Iris pigment epithelial cell (primary cell): ENCODE data around the gene LCN1.
"Not testable (repeated sequence)": the region's sequence is repeated elsewhere in the genome, so short reads cannot be mapped to it uniquely, and the experiment has no call there.

Experiments
- DNase-seq: peaks from one replicate; pipeline ENCODE4 v3.0.0-alpha.2; 2011; ENCODE audit warnings: low read depth

The LCN1 gene

DNA sequence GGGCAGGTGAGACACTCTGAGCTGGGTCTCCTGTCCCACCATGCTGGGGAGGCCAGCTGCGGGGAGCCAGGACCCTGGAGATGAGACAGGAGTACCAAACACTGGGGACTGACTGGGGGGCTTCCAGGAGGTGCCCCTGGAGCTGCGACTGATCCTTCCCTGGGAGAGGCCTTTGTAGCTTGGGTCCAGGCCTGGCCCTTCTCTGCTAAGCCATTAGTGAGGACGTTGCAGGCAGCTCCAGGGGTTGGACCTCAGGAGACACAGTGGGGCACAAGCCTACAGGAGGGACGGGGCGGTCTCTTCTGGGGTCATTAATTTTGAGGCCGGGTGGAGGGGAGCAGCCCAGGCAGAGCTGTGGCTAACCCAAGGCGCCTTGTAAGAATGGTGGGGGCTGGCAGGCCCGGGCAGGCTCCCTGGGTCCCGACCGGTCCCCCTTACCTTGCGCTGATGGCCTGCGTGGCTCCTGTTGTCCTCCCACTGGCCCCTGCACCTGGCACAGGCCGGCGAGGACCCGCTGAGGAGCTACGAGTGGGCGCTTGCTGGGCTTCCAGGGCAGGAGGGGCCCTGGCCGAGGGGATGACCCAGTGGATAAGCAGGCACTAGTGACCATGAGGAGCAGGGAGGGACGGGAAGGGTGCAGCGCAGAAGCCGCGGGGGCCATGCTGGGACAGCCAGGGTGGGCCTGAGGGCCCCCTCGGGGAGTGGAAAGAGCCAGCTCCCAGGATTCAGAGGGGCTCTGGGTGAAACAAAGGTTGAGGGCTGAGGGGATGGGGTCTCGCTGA lies 15.6 kb upstream of the LCN1 start:
- no peak for DNase-seq

- DNase-seq: no peak
Measured at GRCh38 chr9:135506327-135507103, 14.7 kb upstream of the LCN1 start.

DNA sequence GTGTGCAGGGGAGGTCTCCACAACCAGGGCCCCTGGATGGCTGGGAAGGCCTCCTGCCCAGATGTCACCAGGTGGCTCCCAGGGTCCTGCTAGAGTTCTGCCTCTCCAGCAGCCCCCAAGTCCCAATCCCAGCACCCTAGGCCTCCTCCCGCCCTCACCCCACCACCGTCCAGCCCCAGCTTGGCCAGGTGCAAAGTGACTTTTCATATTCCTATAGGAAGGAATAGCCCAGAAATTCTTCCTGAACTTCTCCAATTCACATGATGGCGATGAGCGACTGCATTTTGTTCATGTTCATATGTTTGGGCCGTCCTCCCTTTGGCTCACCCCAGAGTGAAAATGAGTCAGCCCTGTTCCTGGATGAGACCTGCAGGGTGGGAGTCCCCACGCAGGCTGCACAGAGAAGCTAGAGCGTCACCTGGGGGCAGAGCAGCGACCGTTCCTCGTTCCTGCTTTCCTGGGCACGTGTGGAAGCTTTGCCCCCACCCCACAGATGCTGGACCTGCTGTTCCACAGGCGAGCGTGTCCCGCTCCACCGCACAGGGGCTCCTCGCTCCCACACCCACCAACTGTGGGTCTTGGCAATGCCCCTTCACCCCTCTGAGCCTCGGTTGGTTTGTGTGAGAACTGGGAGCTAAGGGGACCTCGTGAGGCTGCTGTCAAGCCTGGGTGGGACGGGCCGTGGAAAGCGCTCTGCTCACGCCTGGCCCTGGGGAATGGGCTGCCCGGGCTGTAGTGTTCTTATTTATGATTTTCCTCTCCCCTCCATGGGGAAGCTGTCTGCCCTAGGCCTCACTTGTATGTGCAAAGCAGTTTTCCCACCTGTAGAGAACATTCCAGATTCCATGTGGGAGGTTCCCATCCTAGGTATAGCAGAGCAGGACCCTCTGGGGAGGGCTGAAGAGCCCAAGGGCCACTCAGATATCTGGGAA lies 13.9 kb upstream of the LCN1 start:
- DNase-seq: no peak

DNA sequence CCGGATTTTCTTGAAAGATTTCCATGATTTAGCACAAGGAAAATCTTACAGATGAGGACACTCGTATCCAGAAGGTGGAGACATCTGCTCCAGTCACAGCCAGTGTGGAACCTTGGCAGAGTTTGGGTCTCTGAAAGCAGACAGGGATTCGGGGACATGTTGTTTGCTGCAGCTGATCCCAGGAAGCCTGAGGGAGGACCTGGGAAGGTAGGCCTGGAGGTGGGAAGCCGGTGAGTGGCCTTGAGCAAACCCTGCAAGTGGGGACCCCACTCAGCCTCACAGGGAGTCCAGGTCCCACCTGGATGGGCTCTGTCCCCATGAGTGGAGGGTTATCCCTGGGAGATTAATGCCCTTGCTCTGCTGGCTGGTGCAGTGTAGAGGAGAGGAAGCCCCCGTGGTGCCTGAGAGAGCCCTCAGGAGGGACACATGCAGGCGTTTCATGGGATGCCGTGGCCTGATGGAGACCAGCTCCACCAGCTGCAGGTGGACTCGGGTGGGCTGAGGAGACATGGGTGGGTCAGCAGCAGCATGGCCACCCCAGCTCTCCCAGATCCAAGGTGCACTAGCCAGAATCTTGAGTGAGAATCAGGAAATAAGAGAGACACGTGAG lies 12.9 kb upstream of the LCN1 start:
- no peak for DNase-seq

GRCh38 chr9:135509458-135509857 lies 11.8 kb upstream of the LCN1 start:
- no peak for DNase-seq

- no peak for DNase-seq
Measured at GRCh38 chr9:135512241-135512603, 9.0 kb upstream of the LCN1 start.

DNA sequence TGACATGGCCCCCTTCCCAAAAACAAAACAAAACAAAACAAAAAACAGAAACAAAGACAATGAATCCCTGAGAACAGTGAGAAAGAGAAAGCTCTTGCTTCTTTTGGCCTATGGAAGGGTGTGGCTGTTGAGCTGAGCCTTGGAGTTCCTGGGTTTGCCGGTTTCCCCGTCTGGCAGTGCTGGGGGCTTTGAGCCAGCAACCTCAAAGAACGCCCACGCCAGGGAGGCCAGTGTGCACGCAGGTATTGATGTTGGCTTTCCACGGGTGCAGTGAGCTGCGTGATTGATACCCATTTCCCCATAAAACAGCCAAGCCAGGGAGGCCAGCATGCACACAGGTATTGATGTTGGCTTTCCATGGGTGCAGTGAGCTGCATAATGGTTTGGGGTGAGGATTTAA lies 8.3 kb upstream of the LCN1 start:
- DNase-seq: no peak

GRCh38 chr9:135513351-135513846 lies 7.8 kb upstream of the LCN1 start:
- no peak for DNase-seq

GRCh38 chr9:135513906-135514305 lies 7.3 kb upstream of the LCN1 start:
- not testable (repeated sequence) for DNase-seq

DNA sequence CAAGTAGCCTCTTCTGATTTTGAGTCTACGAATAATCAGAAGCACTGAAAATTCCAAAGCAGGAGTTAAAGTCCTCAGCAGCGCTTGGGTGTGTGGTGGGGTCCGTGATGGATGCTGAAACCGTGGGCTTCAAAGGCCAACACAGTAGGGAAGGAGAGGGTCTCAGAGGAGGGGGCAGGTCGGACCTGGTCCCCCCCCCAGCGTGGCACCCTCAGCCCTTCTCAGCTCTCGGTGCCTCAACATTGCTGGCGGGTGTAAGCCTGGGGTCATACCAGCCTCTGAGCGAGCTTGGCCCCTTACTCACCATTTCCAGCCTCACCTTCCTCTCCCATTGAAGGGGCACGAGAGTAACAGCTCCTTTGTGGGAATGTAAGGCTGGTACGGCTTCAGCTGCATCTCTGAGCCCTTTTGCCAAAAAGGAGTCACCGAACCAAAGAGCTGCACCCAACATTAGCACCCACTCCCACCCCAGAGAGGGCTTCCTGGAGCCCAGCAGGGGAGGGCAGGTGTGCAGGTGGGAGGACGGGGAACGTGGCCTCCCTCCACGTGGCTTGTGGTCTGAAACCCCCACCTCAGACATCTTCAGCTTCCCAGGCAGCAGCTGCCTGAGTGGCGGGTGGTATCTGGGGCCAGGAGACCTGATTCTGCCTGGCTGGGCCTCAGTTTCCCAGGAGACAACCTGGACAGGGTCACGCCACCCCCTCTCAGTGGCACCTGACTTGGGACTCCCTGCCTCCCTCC lies 6.7 kb upstream of the LCN1 start:
- no peak for DNase-seq

- no peak for DNase-seq
Measured at GRCh38 chr9:135515083-135515951, 5.9 kb upstream of the LCN1 start.

- DNase-seq: no peak
Measured at GRCh38 chr9:135516132-135516860, 4.9 kb upstream of the LCN1 start.

DNA sequence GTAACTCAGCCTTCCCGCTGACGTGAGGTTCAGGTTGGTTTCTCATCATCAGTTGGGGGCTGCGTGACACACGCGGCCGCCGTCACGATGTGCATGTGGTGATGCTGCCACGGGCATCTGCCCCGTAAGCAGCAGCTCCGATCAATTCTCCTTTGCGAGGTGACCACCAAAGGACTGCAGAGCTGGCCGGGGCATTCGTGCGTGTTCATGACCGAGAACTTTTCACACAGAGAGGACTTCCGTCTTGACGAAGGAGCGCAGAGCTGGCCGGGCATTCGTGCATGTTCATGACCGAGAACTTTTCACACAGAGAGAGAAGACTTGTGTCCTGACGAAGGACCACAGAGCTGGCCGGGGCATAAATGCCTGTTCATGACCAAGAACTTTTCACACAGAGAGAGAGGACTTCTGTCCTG lies 3.8 kb upstream of the LCN1 start:
- no peak for DNase-seq

GRCh38 chr9:135519179-135519971 lies 1.9 kb upstream of the LCN1 start:
- DNase-seq: no peak

DNA sequence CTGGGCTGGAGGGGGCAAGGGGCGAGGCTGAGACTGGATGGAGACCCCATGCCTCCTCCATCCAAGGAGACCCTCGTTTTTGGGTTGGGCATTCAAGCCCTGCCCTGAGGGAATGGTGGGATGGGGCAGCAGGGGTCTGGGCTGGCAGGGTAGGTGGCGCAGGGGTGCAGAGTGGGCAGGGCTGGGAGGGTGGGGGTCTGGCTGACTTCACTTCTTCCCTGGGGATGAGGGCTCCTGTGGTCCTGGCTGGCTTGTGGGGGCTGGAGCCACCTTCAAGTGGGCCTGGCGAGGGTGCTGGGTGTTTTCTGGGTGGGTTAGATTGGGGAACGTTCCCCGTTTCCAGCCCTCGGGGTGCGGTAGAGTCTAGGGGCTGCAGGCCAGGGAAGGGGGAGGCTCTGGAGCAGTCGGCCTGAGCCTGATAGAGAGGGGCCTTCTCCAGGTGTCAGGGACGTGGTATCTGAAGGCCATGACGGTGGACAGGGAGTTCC lies 412 bp downstream of the LCN1 start:
- DNase-seq: no peak

GRCh38 chr9:135522137-135522877 lies 1.1 kb downstream of the LCN1 start:
- no peak for DNase-seq

DNA sequence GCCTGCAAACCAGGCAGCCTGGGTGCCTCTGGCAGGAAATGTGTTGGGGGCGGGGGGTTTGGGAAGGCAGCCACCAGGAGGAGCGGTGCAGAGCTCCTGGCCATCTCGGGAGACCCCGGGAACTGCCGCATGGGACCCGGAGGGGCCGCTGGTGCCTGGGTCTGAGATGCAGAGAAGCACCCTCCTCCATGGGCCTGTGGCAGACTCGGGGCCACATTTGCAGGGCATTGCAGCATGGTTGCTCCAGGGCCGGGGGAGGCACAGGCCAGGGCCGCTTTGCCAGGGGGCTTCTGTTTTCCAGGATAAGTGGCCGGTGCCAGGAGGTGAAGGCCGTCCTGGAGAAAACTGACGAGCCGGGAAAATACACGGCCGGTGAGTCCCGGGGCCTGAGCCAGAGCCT lies 1.7 kb downstream of the LCN1 start:
- no peak for DNase-seq
